Chondrocyte (in vitro differentiated cells): ENCODE results near the gene RARB. TPM values are rescaled to one million over a fixed set of nuclear protein-coding genes. Genes with fewer than 3 reads are reported as not detected.
A peak's percentile ranks its signal among the peaks of the same experiment; 100 is the strongest.

Source experiments
- DNase-seq: peaks from one replicate; pipeline ENCODE4 v3.0.0; 2021; ENCODE audit warnings: mixed read lengths, low spot score
- H3K27ac Mint-ChIP-seq: one replicate; pipeline ENCODE4 v1.8.0; 2021; ENCODE audit warnings: mild to moderate bottlenecking, moderate library complexity, mixed read lengths; ENCODE audit not compliant: unreplicated experiment
- H3K27me3 Mint-ChIP-seq: 2 replicates; pipeline ENCODE4 v1.8.0; 2021; ENCODE audit warnings: low read depth, mixed read lengths
- H3K36me3 Mint-ChIP-seq: 2 replicates; pipeline ENCODE4 v1.8.0; 2021; ENCODE audit warnings: low read depth, mixed read lengths
- H3K4me1 Mint-ChIP-seq: 2 replicates; pipeline ENCODE4 v1.8.0; 2021; ENCODE audit warnings: low read depth, mild to moderate bottlenecking, mixed read lengths
- H3K4me3 Mint-ChIP-seq: one replicate; pipeline ENCODE4 v1.8.0; 2021; ENCODE audit warnings: mild to moderate bottlenecking, moderate library complexity, mixed read lengths; ENCODE audit not compliant: unreplicated experiment
- H3K9me3 Mint-ChIP-seq: 2 replicates; pipeline ENCODE4 v1.8.0; 2021; ENCODE audit warnings: low read depth, mixed read lengths
- total RNA-seq: library from RNA; stranded (reverse); gene quantifications from 3 replicates; pipeline ENCODE4 v1.2.1, GENCODE V29; 2021
- TF ChIP-seq, protein P1 (sequence below): fragments of 200-600 bp; sonication (generic); IDR thresholded peaks from 2 replicates; pipeline ENCODE4 v1.5.0; 2021; ENCODE audit warnings: antibody characterized with exemption, mild to moderate bottlenecking, moderate library complexity

The RARB gene
- total RNA-seq, 1 donor from 2014 or later, result 5.9 TPM

GRCh38 chr3:25465266-25465860, 37.3 kb downstream of the RARB start:
- peaks cover 45% of the 10 kb centered on the region for H3K4me1 Mint-ChIP-seq
- no peaks in the 10 kb centered on the region for H3K27me3 Mint-ChIP-seq
- H3K36me3 Mint-ChIP-seq, result no peaks in the 10 kb centered on the region
- no peaks in the 10 kb centered on the region for H3K9me3 Mint-ChIP-seq
- TF ChIP-seq, protein P1, sequence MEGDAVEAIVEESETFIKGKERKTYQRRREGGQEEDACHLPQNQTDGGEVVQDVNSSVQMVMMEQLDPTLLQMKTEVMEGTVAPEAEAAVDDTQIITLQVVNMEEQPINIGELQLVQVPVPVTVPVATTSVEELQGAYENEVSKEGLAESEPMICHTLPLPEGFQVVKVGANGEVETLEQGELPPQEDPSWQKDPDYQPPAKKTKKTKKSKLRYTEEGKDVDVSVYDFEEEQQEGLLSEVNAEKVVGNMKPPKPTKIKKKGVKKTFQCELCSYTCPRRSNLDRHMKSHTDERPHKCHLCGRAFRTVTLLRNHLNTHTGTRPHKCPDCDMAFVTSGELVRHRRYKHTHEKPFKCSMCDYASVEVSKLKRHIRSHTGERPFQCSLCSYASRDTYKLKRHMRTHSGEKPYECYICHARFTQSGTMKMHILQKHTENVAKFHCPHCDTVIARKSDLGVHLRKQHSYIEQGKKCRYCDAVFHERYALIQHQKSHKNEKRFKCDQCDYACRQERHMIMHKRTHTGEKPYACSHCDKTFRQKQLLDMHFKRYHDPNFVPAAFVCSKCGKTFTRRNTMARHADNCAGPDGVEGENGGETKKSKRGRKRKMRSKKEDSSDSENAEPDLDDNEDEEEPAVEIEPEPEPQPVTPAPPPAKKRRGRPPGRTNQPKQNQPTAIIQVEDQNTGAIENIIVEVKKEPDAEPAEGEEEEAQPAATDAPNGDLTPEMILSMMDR, result no peak
- H3K27ac Mint-ChIP-seq, result peak overlapping the region; percentile 69
- H3K4me3 Mint-ChIP-seq, result no peak overlapping the region
- DNase-seq, result no peak

DNA sequence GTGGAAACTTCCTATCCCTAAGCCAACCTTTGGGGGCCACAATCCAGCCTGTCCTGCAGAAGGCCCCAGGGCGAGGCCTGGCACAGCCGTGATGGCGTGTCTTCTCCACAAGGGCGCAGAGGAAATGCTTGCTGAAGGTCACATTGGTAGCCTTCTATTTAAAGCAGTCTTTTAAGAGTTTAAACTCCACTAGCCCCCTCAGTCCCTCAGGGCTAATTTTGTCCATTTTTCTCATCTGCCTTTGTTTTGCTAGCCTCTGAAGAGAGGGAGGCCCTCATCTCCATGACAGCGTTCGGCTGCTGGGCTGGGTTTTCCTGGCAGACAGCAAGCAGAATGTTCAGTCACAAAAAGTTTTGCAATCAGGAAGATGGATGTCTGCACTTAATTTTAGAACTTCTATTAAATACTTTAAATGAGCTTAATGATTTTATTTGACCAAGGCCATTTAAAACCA, 40.8 kb downstream of the RARB start:
- H3K4me3 Mint-ChIP-seq, result peak overlapping the region; percentile 6
- peaks cover 72% of the 10 kb centered on the region for H3K4me1 Mint-ChIP-seq
- no peaks in the 10 kb centered on the region for H3K9me3 Mint-ChIP-seq
- no peak for DNase-seq
- TF ChIP-seq, protein P1, result peak; percentile 71
- no peaks in the 10 kb centered on the region for H3K27me3 Mint-ChIP-seq
- H3K36me3 Mint-ChIP-seq, result no peaks in the 10 kb centered on the region
- H3K27ac Mint-ChIP-seq, result peak overlapping the region; percentile 95

DNA sequence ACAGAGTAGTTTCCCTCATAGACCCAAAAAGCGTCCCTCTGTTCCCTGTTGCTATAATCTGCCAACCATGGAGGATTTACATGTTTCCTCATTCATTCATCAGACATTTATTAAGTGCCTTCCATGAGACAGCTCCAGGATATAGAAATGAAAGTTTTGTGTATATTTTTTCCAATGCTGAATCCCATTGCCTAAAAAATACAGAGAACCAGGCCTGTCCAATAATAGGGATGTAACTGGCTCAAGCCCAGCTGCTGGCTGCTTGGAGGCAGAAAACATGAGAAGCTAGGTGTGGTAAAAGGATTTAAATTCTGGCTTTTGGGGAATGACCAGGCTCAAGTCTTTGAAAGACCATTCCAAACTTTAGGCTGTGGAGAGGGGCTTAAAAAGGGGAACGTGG, 41.5 kb downstream of the RARB start:
- H3K27ac Mint-ChIP-seq, result peak overlapping the region; percentile 95
- no peaks in the 10 kb centered on the region for H3K27me3 Mint-ChIP-seq
- TF ChIP-seq, protein P1, result no peak
- no peaks in the 10 kb centered on the region for H3K9me3 Mint-ChIP-seq
- no peak overlapping the region for H3K4me3 Mint-ChIP-seq
- no peak for DNase-seq
- H3K4me1 Mint-ChIP-seq, result peaks cover 76% of the 10 kb centered on the region
- H3K36me3 Mint-ChIP-seq, result no peaks in the 10 kb centered on the region

- H3K36me3 Mint-ChIP-seq, result no peaks in the 10 kb centered on the region
Observed at GRCh38 chr3:25471081-25471768, 43.2 kb downstream of the RARB start.

GRCh38 chr3:25472153-25472552, 44.1 kb downstream of the RARB start:
- no peak for DNase-seq
- TF ChIP-seq, protein P1, result no peak
- Mint-ChIP-seq H3K27me3 (no peaks in the 10 kb centered on the region), H3K9me3 (no peaks in the 10 kb centered on the region), H3K4me3 (no peak overlapping the region), H3K27ac (peak overlapping the region; percentile 81), H3K4me1 (peaks cover 84% of the 10 kb centered on the region), H3K36me3 (no peaks in the 10 kb centered on the region)

More at GRCh38 chr3:25471081-25471768, 43.2 kb downstream of the RARB start:
- no peak for DNase-seq
- H3K27me3 Mint-ChIP-seq, result no peaks in the 10 kb centered on the region
- TF ChIP-seq, protein P1, result no peak
- no peaks in the 10 kb centered on the region for H3K9me3 Mint-ChIP-seq
- H3K4me1 Mint-ChIP-seq, result peaks cover 78% of the 10 kb centered on the region
- H3K27ac Mint-ChIP-seq, result peak overlapping the region; percentile 77
- no peak overlapping the region for H3K4me3 Mint-ChIP-seq
